Esophagus squamous epithelium (tissue), 5 donors: ENCODE data around the gene COQ8B. TPM values are rescaled to one million over a fixed set of nuclear protein-coding genes. Genes with fewer than 3 reads are reported as not detected.

ENCODE experiments used
- DNase-seq: peaks from one replicate; lab custom pipeline; 2025; lab: John Stamatoyannopoulos, UW
- H3K27ac ChIP-seq, 4 donors: fragments of 200-600 bp; sonication (generic); one replicate each; pipeline ENCODE4 v1.5.1; 2016 to 2019; ENCODE audit warnings: mild to moderate bottlenecking in 1 of 4
- H3K27me3 ChIP-seq, 4 donors: fragments of 200-600 bp; sonication (generic); 1 replicate in 3 of 4; 2 replicates in 1 of 4; pipeline versions ENCODE4 v1.5.1 to v1.6.0; 2017 to 2021; ENCODE audit warnings: antibody characterized with exemption in 1 of 4
- H3K36me3 ChIP-seq, 3 donors: fragments of 200-600 bp; sonication (generic); one replicate each; pipeline ENCODE4 v1.5.1; 2016 to 2019
- H3K4me1 ChIP-seq, 3 donors: fragments of 200-600 bp; sonication (generic); one replicate each; pipeline ENCODE4 v1.5.1; 2017 to 2019
- H3K4me3 ChIP-seq, 4 donors: fragments of 200-600 bp; sonication (generic); 1 replicate in 3 of 4; 2 replicates in 1 of 4; pipeline ENCODE4 v1.5.1; 2016 to 2019; ENCODE audit warnings: mild to moderate bottlenecking in 2 of 4, moderate library complexity in 1 of 4
- H3K9me3 ChIP-seq, 3 donors: fragments of 200-600 bp; sonication (generic); one replicate each; pipeline ENCODE4 v1.5.1; 2016 to 2019
- CTCF ChIP-seq, 6 experiments: fragments of 450-650 bp in 4 of 6; fragments of 200-600 bp in 2 of 6; sonication (generic) in 2 of 6; IDR thresholded peaks; one replicate each; pipeline ENCODE4 v1.5.1; 2016 to 2019; ENCODE audit warnings: antibody characterized with exemption in 6 of 6, mild to moderate bottlenecking in 4 of 6, moderate library complexity in 4 of 6
- POLR2A ChIP-seq, 4 donors: fragments of 450-650 bp; IDR thresholded peaks; one replicate each; pipeline ENCODE4 v1.6.1; 2017; ENCODE audit warnings: antibody characterized with exemption in 4 of 4, mild to moderate bottlenecking in 4 of 4, moderate library complexity in 3 of 4
- WGBS, 2 donors: methylation state at CpG; one replicate each; pipeline ENCODE4 v1.1.5; 2018; 5-methylcytosine and 5-hydroxymethylcytosine counted together
- intact Hi-C: fragments of 100-400 bp; cut with DNase I; formaldehyde crosslinking; loops from one replicate; pipeline ENCODE4 v1.15.0; 2022
- total RNA-seq, 4 donors: library from RNA; depleted of rRNA; stranded (reverse); fragments of >200 nt; gene quantifications; one replicate each; pipeline ENCODE4 v1.1.0, GENCODE V29; 2016
- donor health status: DM: yes; HTN: yes; CAD: no.

Gene COQ8B
- total RNA-seq, 4 donors from 2014 or later = 19.3 to 64.1 (median 33.3) TPM

GRCh38 chr19:40688309-40688708, 28.4 kb downstream of the COQ8B start:
- peak overlapping the region; percentile 18 to 94 (median 69) for H3K27ac ChIP-seq
- H3K4me1 ChIP-seq = peaks cover 33 to 64% (median 37%) of the 10 kb centered on the region in 3 donors
- WGBS, 2 donors = 71 to 92% methylated on average over 1 of the region's 1 CpG
- H3K36me3 ChIP-seq = peaks cover 0 to 53% (median 2%) of the 10 kb centered on the region in 3 donors
- H3K27me3 ChIP-seq = no peaks in the 10 kb centered on the region
- no peak for TF ChIP-seq POLR2A (IDR thresholded peaks at IDR 0.05)
- no peak for TF ChIP-seq CTCF (IDR thresholded peaks at IDR 0.05)
- H3K4me3 ChIP-seq = peak overlapping the region in 2 of 4 donors; percentile 83 to 86
- no peak for DNase-seq
- intact Hi-C loops = no loop called here
- H3K9me3 ChIP-seq = no peaks in the 10 kb centered on the region

GRCh38 chr19:40687525-40688016, 29.1 kb downstream of the COQ8B start:
- intact Hi-C loops = no loop called here
- TF ChIP-seq POLR2A (IDR thresholded peaks at IDR 0.05) (no peak), CTCF (IDR thresholded peaks at IDR 0.05) (no peak)
- 36 to 51% methylated on average over 12 of the region's 12 CpGs for WGBS, 2 donors
- no peak for DNase-seq
- H3K4me1 ChIP-seq = peaks cover 33 to 64% (median 37%) of the 10 kb centered on the region in 3 donors
- no peaks in the 10 kb centered on the region for H3K9me3 ChIP-seq
- H3K36me3 ChIP-seq = peaks cover 1 to 52% (median 6%) of the 10 kb centered on the region in 3 donors
- H3K27me3 ChIP-seq = no peaks in the 10 kb centered on the region
- peak overlapping the region; percentile 45 to 94 (median 74) for H3K27ac ChIP-seq
- H3K4me3 ChIP-seq = peak overlapping the region in 1 of 4 donors; percentile 86

- Histone ChIP-seq H3K27me3 (no peaks in the 10 kb centered on the region), H3K4me3 (no peak overlapping the region), H3K9me3 (no peaks in the 10 kb centered on the region), H3K36me3 (peaks cover 4 to 52% (median 8%) of the 10 kb centered on the region in 3 donors), H3K27ac (peak overlapping the region; percentile 45 to 94 (median 74)), H3K4me1 (peaks cover 33 to 64% (median 37%) of the 10 kb centered on the region in 3 donors)
- 77 to 88% methylated on average over 7 to 9 of the region's 14 CpGs for WGBS, 2 donors
- TF ChIP-seq POLR2A (IDR thresholded peaks at IDR 0.05) (no peak), CTCF (IDR thresholded peaks at IDR 0.05) (no peak)
- no peak for DNase-seq
- intact Hi-C loops = no loop called here
Observed at GRCh38 chr19:40686882-40687524, 29.7 kb downstream of the COQ8B start.

- WGBS, 2 donors = 43 to 66% methylated on average over 4 to 5 of the region's 6 CpGs
- TF ChIP-seq POLR2A (IDR thresholded peaks at IDR 0.05) (no peak), CTCF (IDR thresholded peaks at IDR 0.05) (no peak)
- H3K4me1 ChIP-seq = peaks cover 26 to 51% (median 27%) of the 10 kb centered on the region in 3 donors
- H3K27me3 ChIP-seq = no peaks in the 10 kb centered on the region
- DNase-seq = no peak
- H3K36me3 ChIP-seq = peaks cover 5 to 63% (median 19%) of the 10 kb centered on the region in 3 donors
- peak overlapping the region; percentile 34 to 94 (median 50) for H3K27ac ChIP-seq
- no peaks in the 10 kb centered on the region for H3K9me3 ChIP-seq
- H3K4me3 ChIP-seq = no peak overlapping the region
- intact Hi-C loops = no loop called here
Observed at GRCh38 chr19:40685563-40685962, 31.1 kb downstream of the COQ8B start.

- peaks cover 10 to 68% (median 21%) of the 10 kb centered on the region in 3 donors for H3K36me3 ChIP-seq
Observed at GRCh38 chr19:40685016-40685526, 31.6 kb downstream of the COQ8B start.

More at GRCh38 chr19:40685016-40685526, 31.6 kb downstream of the COQ8B start:
- TF ChIP-seq CTCF (IDR thresholded peaks at IDR 0.05) (no peak), POLR2A (IDR thresholded peaks at IDR 0.05) (no peak)
- Histone ChIP-seq H3K27ac (peak overlapping the region; percentile 25 to 94 (median 44)), H3K9me3 (no peaks in the 10 kb centered on the region), H3K4me3 (no peak overlapping the region), H3K27me3 (no peaks in the 10 kb centered on the region), H3K4me1 (peaks cover 25 to 47% (median 26%) of the 10 kb centered on the region in 3 donors)
- intact Hi-C loops = no loop called here
- 90 to 97% methylated on average over 3 of the region's 3 CpGs for WGBS, 2 donors
- DNase-seq = no peak
